Measurements from ENCODE around the gene HCST.

HCST gene

DNA sequence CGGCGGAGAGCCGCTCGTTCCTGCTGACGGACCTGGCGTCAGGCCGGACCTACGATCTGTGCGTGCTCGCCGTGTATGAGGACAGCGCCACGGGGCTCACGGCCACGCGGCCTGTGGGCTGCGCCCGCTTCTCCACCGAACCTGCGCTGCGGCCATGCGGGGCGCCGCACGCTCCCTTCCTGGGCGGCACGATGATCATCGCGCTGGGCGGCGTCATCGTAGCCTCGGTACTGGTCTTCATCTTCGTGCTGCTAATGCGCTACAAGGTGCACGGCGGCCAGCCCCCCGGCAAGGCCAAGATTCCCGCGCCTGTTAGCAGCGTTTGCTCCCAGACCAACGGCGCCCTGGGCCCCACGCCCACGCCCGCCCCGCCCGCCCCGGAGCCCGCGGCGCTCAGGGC lies 42.2 kb downstream of the HCST start:
- CTCF ChIA-PET: no interaction called here
- POLR2A ChIA-PET: no interaction called here
- DNase-seq (ENCODE audit: extremely low spot score): no peak
- TF ChIP-seq, protein P1, sequence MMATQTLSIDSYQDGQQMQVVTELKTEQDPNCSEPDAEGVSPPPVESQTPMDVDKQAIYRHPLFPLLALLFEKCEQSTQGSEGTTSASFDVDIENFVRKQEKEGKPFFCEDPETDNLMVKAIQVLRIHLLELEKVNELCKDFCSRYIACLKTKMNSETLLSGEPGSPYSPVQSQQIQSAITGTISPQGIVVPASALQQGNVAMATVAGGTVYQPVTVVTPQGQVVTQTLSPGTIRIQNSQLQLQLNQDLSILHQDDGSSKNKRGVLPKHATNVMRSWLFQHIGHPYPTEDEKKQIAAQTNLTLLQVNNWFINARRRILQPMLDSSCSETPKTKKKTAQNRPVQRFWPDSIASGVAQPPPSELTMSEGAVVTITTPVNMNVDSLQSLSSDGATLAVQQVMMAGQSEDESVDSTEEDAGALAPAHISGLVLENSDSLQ (IDR thresholded peaks at IDR 0.05): no peak
- TF ChIP-seq ZNF384 (IDR thresholded peaks at IDR 0.05): no peak
- no peak for TF ChIP-seq ELF4 (IDR thresholded peaks at IDR 0.05)
- no peak for TF ChIP-seq BHLHE40 (IDR thresholded peaks at IDR 0.05; ENCODE audit: borderline replicate concordance)
- no peak for TF ChIP-seq CTBP1 (IDR thresholded peaks at IDR 0.05; ENCODE audit: borderline replicate concordance)
- TF ChIP-seq LEF1 (IDR thresholded peaks at IDR 0.05; ENCODE audit: borderline replicate concordance): no peak
- no peak for TF ChIP-seq NFRKB (IDR thresholded peaks at IDR 0.05)
- no peak for TF ChIP-seq TARDBP (IDR thresholded peaks at IDR 0.05)
- no peak for TF ChIP-seq SP1 (IDR thresholded peaks at IDR 0.05)
- no peak for TF ChIP-seq FOXM1 (IDR thresholded peaks at IDR 0.05; ENCODE audit: borderline replicate concordance)
- no peak for TF ChIP-seq FOXK2 (IDR thresholded peaks at IDR 0.05)
- no peak for TF ChIP-seq SUZ12 (IDR thresholded peaks at IDR 0.05)
- no peak for TF ChIP-seq FOXA1 (IDR thresholded peaks at IDR 0.05)
- no peak for TF ChIP-seq ARNT (IDR thresholded peaks at IDR 0.05)
- no peak for TF ChIP-seq HDGF (IDR thresholded peaks at IDR 0.05; ENCODE audit: borderline replicate concordance)
- no peak for TF ChIP-seq L3MBTL2 (conservative IDR thresholded peaks at IDR 0.05)

DNA sequence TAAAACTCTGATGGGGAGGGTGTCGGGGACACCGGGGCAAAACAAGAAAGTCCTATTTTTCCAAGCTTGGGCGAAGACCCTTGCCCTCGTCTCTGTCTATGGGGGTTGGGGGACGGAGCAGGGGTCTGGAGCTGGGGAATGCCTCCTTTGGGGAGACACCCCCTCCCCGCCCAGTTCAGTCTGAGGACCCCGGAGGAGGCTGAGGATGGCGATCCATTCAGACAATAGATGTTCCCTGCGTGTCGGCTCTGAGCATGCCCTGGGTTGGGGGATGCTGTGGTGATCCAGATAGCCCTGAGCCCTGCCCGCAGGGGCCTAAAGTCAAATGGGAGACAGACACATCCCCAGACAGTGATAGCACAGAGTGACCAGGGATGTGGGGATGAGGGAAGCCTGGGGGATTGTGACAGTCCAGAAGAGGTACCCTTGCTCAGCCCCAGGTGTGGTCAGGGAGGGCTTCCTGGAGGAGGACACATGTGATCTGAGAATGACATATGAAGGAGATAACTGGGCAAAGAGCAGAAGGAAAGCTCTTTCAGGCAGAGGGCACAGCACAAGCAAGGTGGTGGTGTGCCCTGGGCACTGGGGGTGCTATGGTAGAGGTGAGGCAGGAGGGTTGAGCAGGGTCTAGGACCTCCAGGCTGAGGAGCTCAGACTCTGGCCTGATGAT lies 42.9 kb downstream of the HCST start:
- POLR2A ChIA-PET: interaction anchor here (1.0 kb wide), 1 partner anchor 108 kb away, joined by 3 read pairs; no protein-coding TSS in a partner anchor

DNA sequence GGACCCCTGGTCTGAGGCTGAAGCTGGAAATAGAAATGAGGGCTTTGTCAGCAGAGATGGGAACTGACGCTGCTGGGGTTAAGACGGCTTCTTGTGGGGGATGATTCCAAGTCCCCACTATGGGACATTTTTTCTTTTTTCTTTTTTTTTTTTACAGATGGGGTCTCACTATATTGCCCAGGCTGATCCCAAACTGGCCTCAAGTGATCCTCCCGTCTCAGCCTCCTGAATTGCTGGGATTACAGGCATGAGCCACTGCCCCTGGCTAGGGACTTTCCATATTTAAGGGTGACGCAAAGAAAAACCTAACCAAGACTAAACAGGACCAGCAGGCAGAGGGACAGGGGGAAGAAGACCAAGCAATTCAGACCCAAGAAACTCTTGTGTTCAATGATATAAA lies 43.9 kb downstream of the HCST start:
- CTCF ChIA-PET: no interaction called here
- POLR2A ChIA-PET: interaction anchor here (0.9 to 1.0 kb wide), 2 partner anchors 30 to 107 kb away, joined by 3 read pairs; no protein-coding TSS in a partner anchor
- DNase-seq (ENCODE audit: extremely low spot score): no peak
- TF ChIP-seq ZNF384 (IDR thresholded peaks at IDR 0.05) (no peak), BHLHE40 (IDR thresholded peaks at IDR 0.05; ENCODE audit: borderline replicate concordance) (no peak), HDGF (IDR thresholded peaks at IDR 0.05; ENCODE audit: borderline replicate concordance) (no peak), SP1 (IDR thresholded peaks at IDR 0.05) (no peak), FOXK2 (IDR thresholded peaks at IDR 0.05) (no peak), ELF4 (IDR thresholded peaks at IDR 0.05) (no peak), FOXA1 (IDR thresholded peaks at IDR 0.05) (no peak)

More for the DNA sequence above, 42.9 kb downstream of the HCST start:
- DNase-seq (ENCODE audit: extremely low spot score): no peak
- no peak for TF ChIP-seq HDGF (IDR thresholded peaks at IDR 0.05; ENCODE audit: borderline replicate concordance)
- TF ChIP-seq ELF4 (IDR thresholded peaks at IDR 0.05): no peak
- no peak for TF ChIP-seq BHLHE40 (IDR thresholded peaks at IDR 0.05; ENCODE audit: borderline replicate concordance)
- no peak for TF ChIP-seq FOXA1 (IDR thresholded peaks at IDR 0.05)
- CTCF ChIA-PET: no interaction called here

DNA sequence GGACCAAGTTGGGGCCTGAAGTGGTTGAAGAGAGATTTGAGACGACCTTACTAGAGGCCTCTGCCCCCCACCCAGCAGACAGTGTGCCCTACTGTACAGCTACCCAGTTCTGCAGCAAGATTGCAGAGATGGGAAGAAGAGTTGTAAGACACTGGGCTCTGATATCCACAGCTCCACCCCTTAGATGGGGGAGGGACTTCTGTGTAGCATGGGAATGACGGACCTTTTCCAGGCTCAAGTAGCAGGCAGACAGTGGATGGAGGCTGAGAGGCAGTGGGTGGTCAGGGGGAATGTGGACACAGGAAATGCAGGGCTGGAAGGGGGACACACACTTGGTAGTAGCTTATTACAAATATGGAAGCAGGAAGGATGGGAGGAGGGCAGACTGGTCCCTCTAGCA lies 46.8 kb downstream of the HCST start:
- TF ChIP-seq L3MBTL2 (conservative IDR thresholded peaks at IDR 0.05): no peak
- TF ChIP-seq, protein P1 (IDR thresholded peaks at IDR 0.05): no peak
- TF ChIP-seq ELF4 (IDR thresholded peaks at IDR 0.05): no peak
- TF ChIP-seq FOXA1 (IDR thresholded peaks at IDR 0.05): no peak
- TF ChIP-seq FOXM1 (IDR thresholded peaks at IDR 0.05; ENCODE audit: borderline replicate concordance): no peak
- no peak for TF ChIP-seq CTBP1 (IDR thresholded peaks at IDR 0.05; ENCODE audit: borderline replicate concordance)
- no peak for TF ChIP-seq SUZ12 (IDR thresholded peaks at IDR 0.05)
- TF ChIP-seq HDGF (IDR thresholded peaks at IDR 0.05; ENCODE audit: borderline replicate concordance): no peak
- TF ChIP-seq FOXK2 (IDR thresholded peaks at IDR 0.05): no peak
- no peak for TF ChIP-seq BHLHE40 (IDR thresholded peaks at IDR 0.05; ENCODE audit: borderline replicate concordance)
- no peak for TF ChIP-seq TARDBP (IDR thresholded peaks at IDR 0.05)
- TF ChIP-seq ARNT (IDR thresholded peaks at IDR 0.05): no peak
- no peak for TF ChIP-seq SP1 (IDR thresholded peaks at IDR 0.05)
- no peak for TF ChIP-seq LEF1 (IDR thresholded peaks at IDR 0.05; ENCODE audit: borderline replicate concordance)
- TF ChIP-seq NFRKB (IDR thresholded peaks at IDR 0.05): no peak
- TF ChIP-seq ZNF384 (IDR thresholded peaks at IDR 0.05): no peak
- CTCF ChIA-PET: interaction anchor here (1.3 kb wide), 1 partner anchor 18 kb away, joined by 3 read pairs; no protein-coding TSS in a partner anchor
- DNase-seq (ENCODE audit: extremely low spot score): no peak
- POLR2A ChIA-PET: no interaction called here

Measured in HEK293T (cell line).